Pancreas (tissue), 10 donors: Measurements from ENCODE around the gene CAMK4. TPM values are rescaled to one million over a fixed set of nuclear protein-coding genes. Genes with fewer than 3 reads are reported as not detected.

ENCODE experiments used
- ATAC-seq, 4 donors: fragments of 200-7000 bp; cut with Tn5 transposase; one replicate each; pipeline versions ENCODE4 v1.8.0 to v1.9.1; 2020; ENCODE audit warnings: mild to moderate bottlenecking in 4 of 4, moderate library complexity in 4 of 4
- DNase-seq, 6 donors: peaks; one replicate each; pipeline ENCODE4 v3.0.0-alpha.2; 2020
- FAIRE-seq: peaks from 2 replicates; lab custom pipeline; 2012; peaks lifted over from hg19 to GRCh38; lab: Jason Lieb, UNC
- H3K27ac ChIP-seq, 4 donors: fragments of 200-600 bp; sonication (generic); 1 replicate in 3 of 4; 2 replicates in 1 of 4; pipeline versions ENCODE4 v1.5.0 to v1.8.0; 2020
- H3K27me3 ChIP-seq, 4 donors: fragments of 200-600 bp; one replicate each; pipeline ENCODE4 v1.8.0; 2021
- H3K36me3 ChIP-seq, 3 donors: fragments of 200-600 bp; sonication (generic) in 1 of 3; one replicate each; pipeline versions ENCODE4 v1.5.0 to v1.8.0; 2020 to 2021
- H3K4me1 ChIP-seq, 3 donors: fragments of 200-600 bp; one replicate each; pipeline ENCODE4 v1.8.0; 2021
- H3K4me3 ChIP-seq, 4 donors: fragments of 200-600 bp; sonication (generic) in 2 of 4; one replicate each; pipeline versions ENCODE4 v1.5.0 to v1.8.0; 2020 to 2021
- H3K9me3 ChIP-seq, 4 donors: fragments of 200-600 bp; one replicate each; pipeline ENCODE4 v1.8.0; 2021
- CTCF ChIP-seq, 4 donors: fragments of 200-600 bp; sonication (generic) in 3 of 4; IDR thresholded peaks; one replicate each; pipeline versions ENCODE4 v1.5.0 to v1.8.0; 2021; ENCODE audit warnings: antibody characterized with exemption in 4 of 4
- WGBS, 2 donors: extraction: QIAGEN DNeasy Blood & Tissue Kit; methylation state at CpG; one replicate each; pipeline ENCODE4 v1.1.7; 2013; 5-methylcytosine and 5-hydroxymethylcytosine counted together
- intact Hi-C, 3 donors: fragments of 100-400 bp; cut with DNase I; formaldehyde crosslinking; loops; one replicate each; pipeline versions ENCODE4 v1.11.1 to v1.14.2; 2022
- polyA plus RNA-seq, 2 donors: library from polyadenylated mRNA; stranded (reverse); fragments of 200-250 nt; gene quantifications; one replicate each; pipeline ENCODE4 v1.2.3, GENCODE V29; 2013
- total RNA-seq, 6 donors: library from RNA; stranded (reverse); fragmentation: NEBNext Ultra II Directional in 4 of 6; extraction: Animal tissue kit (Norgen Biotek cat#: 25700) in 4 of 6; gene quantifications; one replicate each; pipeline versions ENCODE4 v1.2.1 to v1.2.4, GENCODE V29; 2021 to 2023
- donor health status: healthy with polysubstance abuse.
- donor health status: DM: no; HTN: no; CAD: no; lungs with moderate emphysema.
- donor health status: DM: no; HTN: no; CAD: no.
- donor health status: control.
- donor health status: control.
- donor health status: Bipolar disorder and iron deficiency.
- donor health status: DM: yes; HTN: yes; CAD: no.
- donor health status: DM: no; HTN: no; CAD: no.
- donor health status: DM: no; HTN: no; CAD: no.
- donor health status: DM: yes; HTN: yes; CAD: no.

CAMK4 gene
- total and polyA plus RNA-seq, 8 donors: 0.04 to 1.3 (median 0.34) TPM

- H3K4me1 ChIP-seq: no peaks in the 10 kb centered on the region
- no peak for TF ChIP-seq CTCF (IDR thresholded peaks at IDR 0.05)
- ATAC-seq (peak in 2 of 4 donors; percentile 40 to 58), FAIRE-seq (no peak), DNase-seq (no peak)
- H3K36me3 ChIP-seq: no peaks in the 10 kb centered on the region
- 14 to 19% methylated on average over 3 of the region's 3 CpGs for WGBS, 2 donors
- intact Hi-C loops: no loop called here
- H3K27me3 ChIP-seq: no peaks in the 10 kb centered on the region
- no peak overlapping the region for H3K27ac ChIP-seq
- H3K9me3 ChIP-seq: no peaks in the 10 kb centered on the region
- no peak overlapping the region for H3K4me3 ChIP-seq
Measured at GRCh38 chr5:111259636-111260035, 35.5 kb downstream of the CAMK4 start.

- DNase-seq: no peak
Measured at GRCh38 chr5:111261610-111262009, 37.4 kb downstream of the CAMK4 start.

DNA sequence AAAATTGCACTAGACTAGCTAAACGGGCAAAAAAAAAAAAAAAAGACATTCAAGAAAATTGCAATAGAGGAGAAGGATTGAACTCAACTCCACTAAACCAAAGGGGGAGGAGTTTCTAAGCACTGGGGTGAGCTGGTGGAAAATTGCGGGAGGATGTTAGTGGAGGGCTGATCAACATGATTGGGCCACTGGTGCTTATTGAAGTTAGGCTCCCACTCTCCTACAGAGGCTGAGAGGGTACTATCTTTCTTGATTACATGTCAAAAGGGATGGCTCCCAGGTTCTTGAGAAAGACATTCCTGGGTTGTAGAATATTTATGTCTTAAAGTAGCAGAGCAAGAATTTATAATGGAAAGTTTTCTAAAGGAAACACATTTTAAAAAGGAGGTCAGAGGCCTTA lies 38.0 kb downstream of the CAMK4 start:
- DNase-seq: no peak
- ATAC-seq: no peak
- no peak for TF ChIP-seq CTCF (IDR thresholded peaks at IDR 0.05)
- no peak for FAIRE-seq
- H3K9me3 ChIP-seq: no peaks in the 10 kb centered on the region
- intact Hi-C loops: no loop called here
- H3K4me3 ChIP-seq: no peak overlapping the region
- no peaks in the 10 kb centered on the region for H3K36me3 ChIP-seq
- 51 to 72% methylated on average over 2 of the region's 2 CpGs for WGBS, 2 donors
- H3K27ac ChIP-seq: no peak overlapping the region
- H3K4me1 ChIP-seq: no peaks in the 10 kb centered on the region
- no peaks in the 10 kb centered on the region for H3K27me3 ChIP-seq

More at GRCh38 chr5:111261610-111262009, 37.4 kb downstream of the CAMK4 start:
- no peak overlapping the region for H3K27ac ChIP-seq
- no peak for TF ChIP-seq CTCF (IDR thresholded peaks at IDR 0.05)
- no peak for FAIRE-seq
- H3K36me3 ChIP-seq: no peaks in the 10 kb centered on the region
- no peaks in the 10 kb centered on the region for H3K27me3 ChIP-seq
- H3K9me3 ChIP-seq: no peaks in the 10 kb centered on the region
- WGBS, 2 donors: 37 to 58% methylated on average over 1 of the region's 1 CpG
- ATAC-seq: no peak
- no peak overlapping the region for H3K4me3 ChIP-seq
- H3K4me1 ChIP-seq: no peaks in the 10 kb centered on the region
- intact Hi-C loops: no loop called here

DNA sequence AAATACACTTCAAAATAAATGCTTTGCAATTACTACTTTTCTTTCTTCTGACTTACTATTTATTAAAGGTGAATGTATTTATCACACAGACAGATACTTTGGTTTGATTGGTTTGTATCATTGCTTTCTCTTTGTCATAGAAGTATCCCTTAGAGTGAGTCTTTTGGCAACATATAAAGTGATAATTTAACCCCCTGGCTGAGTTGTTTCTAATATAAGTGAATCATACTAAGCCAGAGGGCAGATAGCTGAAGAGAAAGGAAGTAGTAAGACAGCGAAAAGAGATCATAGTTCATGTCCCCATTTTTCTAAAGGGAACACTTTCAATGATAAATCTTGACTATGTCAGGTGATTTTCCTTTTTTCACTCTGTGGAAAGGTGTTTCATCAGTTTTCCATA lies 38.6 kb downstream of the CAMK4 start:
- Histone ChIP-seq H3K27me3 (no peaks in the 10 kb centered on the region), H3K36me3 (no peaks in the 10 kb centered on the region), H3K4me3 (no peak overlapping the region), H3K4me1 (no peaks in the 10 kb centered on the region), H3K9me3 (no peaks in the 10 kb centered on the region), H3K27ac (no peak overlapping the region)
- intact Hi-C loops: no loop called here
- ATAC-seq: no peak
- no peak for DNase-seq
- no peak for TF ChIP-seq CTCF (IDR thresholded peaks at IDR 0.05)
- WGBS, 2 donors: 89 to 94% methylated on average over 1 of the region's 1 CpG
- no peak for FAIRE-seq

DNA sequence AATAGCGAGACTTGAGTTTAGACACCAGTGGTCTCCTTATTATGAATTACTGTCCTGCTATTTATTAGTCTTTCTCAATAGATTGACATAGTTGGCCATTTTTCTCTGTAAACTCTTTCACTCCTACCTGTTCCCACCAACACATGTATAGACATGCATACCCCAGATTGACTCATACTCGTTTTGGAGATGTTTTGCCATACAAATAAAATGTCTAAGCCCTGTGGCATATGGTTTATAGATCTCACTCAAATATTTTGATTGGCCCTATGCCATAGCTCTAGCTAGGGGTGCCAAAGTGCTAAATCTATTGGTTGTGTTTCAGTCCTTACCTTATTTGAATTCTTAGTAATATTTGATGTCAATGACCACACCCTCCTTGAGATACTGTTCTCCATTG lies 42.3 kb downstream of the CAMK4 start:
- H3K27ac ChIP-seq: no peak overlapping the region
- H3K4me3 ChIP-seq: no peak overlapping the region
- no peaks in the 10 kb centered on the region for H3K27me3 ChIP-seq
- no peaks in the 10 kb centered on the region for H3K36me3 ChIP-seq
- DNase-seq: no peak
- FAIRE-seq: no peak
- H3K9me3 ChIP-seq: no peaks in the 10 kb centered on the region
- no peak for TF ChIP-seq CTCF (IDR thresholded peaks at IDR 0.05)
- H3K4me1 ChIP-seq: no peaks in the 10 kb centered on the region
- no peak for ATAC-seq
- intact Hi-C loops: no loop called here
- WGBS, 2 donors: 58 to 65% methylated on average over 2 of the region's 2 CpGs
